HTERT RPE-1 (cell line): ENCODE results near the gene CRLF1.

ENCODE experiments used
- in situ Hi-C: fragments of 300-500 bp; cut with MboI; formaldehyde crosslinking; loops from 4 replicates; pipeline ENCODE4 v1.14.3; 2020; ENCODE audit warnings: low sequenced_read_pairs

The CRLF1 gene

GRCh38 chr19:18606281-18607225 lies at the start of gene CRLF1:
Gene CRLF1, minus strand, starts transcription at chr19:18606799. Its CDS starts 143 bp downstream, at chr19:18606656.
- in situ Hi-C loops = no loop called here

GRCh38 chr19:18655173-18655844 lies 48.7 kb upstream of the CRLF1 start:
- in situ Hi-C loops = no loop called here

- in situ Hi-C loops = no loop called here
These were observed 47.9 kb upstream of the CRLF1 start for GRCh38 chr19:18654469-18654868.

- in situ Hi-C loops = no loop called here
These were observed 47.3 kb upstream of the CRLF1 start for GRCh38 chr19:18653853-18654252.

- in situ Hi-C loops = no loop called here
These were observed 45.1 kb upstream of the CRLF1 start for GRCh38 chr19:18651733-18652132.

- in situ Hi-C loops = no loop called here
These were observed 44.7 kb upstream of the CRLF1 start for GRCh38 chr19:18651300-18651699.

GRCh38 chr19:18650468-18651041 lies 44.0 kb upstream of the CRLF1 start:
- in situ Hi-C loops = no loop called here

- in situ Hi-C loops = no loop called here
These were observed 43.4 kb upstream of the CRLF1 start for GRCh38 chr19:18650021-18650390.

- in situ Hi-C loops = no loop called here
These were observed 42.9 kb upstream of the CRLF1 start for GRCh38 chr19:18649371-18650020.

GRCh38 chr19:18648973-18649315 lies 42.3 kb upstream of the CRLF1 start:
- in situ Hi-C loops = no loop called here

- in situ Hi-C loops = no loop called here
These were observed 41.2 kb upstream of the CRLF1 start for GRCh38 chr19:18647807-18648206.

GRCh38 chr19:18647371-18647767 lies 40.8 kb upstream of the CRLF1 start:
- in situ Hi-C loops = no loop called here

- in situ Hi-C loops = no loop called here
These were observed 40.2 kb upstream of the CRLF1 start for GRCh38 chr19:18646535-18647370.

- in situ Hi-C loops = no loop called here
These were observed 38.5 kb upstream of the CRLF1 start for GRCh38 chr19:18645035-18645511.

GRCh38 chr19:18644196-18645034 lies 37.8 kb upstream of the CRLF1 start:
- in situ Hi-C loops = no loop called here

GRCh38 chr19:18639706-18640243 lies 33.2 kb upstream of the CRLF1 start:
- in situ Hi-C loops = no loop called here

- in situ Hi-C loops = no loop called here
These were observed 31.4 kb upstream of the CRLF1 start for GRCh38 chr19:18637673-18638630.
